ENCODE measurements around the gene C1orf105. TPM values are rescaled to one million over a fixed set of nuclear protein-coding genes. Genes with fewer than 3 reads are reported as not detected.

C1orf105 gene
- total and polyA plus RNA-seq, 2 of the 8 experiments (the other 6 are each of a cell fraction or from before 2014, with no cell fraction given) = not detected

DNA sequence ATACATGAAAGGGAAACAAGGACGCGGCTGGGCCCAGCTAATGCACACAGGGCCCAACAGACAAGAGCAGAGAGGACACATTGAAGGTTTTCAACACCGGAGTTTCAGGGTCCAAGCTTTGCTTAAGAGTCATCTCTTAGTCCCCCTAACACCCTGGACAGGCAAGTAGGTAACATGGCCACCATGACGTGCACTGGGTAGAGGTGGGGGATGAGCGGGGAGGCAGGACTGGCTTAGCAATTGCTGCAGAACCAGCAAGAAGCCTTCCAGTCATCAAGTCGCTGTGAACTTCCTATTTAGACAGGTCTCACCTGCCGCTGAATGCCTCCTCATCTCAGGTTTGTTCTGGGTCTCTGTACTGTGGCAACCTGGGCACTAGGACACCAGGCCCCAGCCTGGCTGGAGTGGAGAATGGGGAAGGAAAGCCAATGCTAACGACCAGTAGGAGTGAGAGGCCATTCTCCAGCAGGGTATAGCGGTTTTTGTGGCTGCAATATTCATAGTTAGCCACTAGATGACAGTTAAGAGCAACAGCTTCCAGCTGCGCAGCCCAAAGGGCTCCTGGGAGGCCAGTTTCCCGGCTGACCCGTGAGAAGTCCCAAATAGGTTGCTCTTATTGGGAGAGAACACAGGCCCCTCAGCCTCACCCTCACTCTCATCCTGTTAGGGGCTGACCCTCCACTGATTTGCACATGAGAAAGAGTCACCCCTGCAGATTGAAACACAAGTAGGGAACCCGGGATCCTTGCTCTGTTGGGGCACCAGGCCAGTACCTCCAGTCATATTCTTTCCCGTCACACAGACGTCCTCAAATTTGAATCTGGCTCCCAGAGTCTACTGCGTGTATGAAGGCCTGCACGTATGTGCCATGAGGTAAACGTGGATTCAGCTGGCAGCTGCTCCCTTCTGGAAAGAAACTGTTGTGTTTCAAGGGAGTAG lies 29.4 kb downstream of the C1orf105 start (continued):
- no peak for TF ChIP-seq MAFK (IDR thresholded peaks at IDR 0.05; ENCODE audit: low read depth, low read length)
